IMR-90 (cell line): ENCODE results near the gene BEX3. TPM values are rescaled to one million over a fixed set of nuclear protein-coding genes. Genes with fewer than 3 reads are reported as not detected.

ENCODE experiments used
- ATAC-seq: fragments of 200-7000 bp; cut with Tn5 transposase; 2 replicates; pipeline ENCODE4 v1.9.1; 2020; ENCODE audit warnings: low read depth, mild to moderate bottlenecking, moderate library complexity
- BruUV-seq: library from RNA; stranded (reverse); fragments of 400-500 nt; replicated peaks from 2 replicates; lab custom pipeline; 2021; lab: Mats Ljungman, UMichigan
- CTCF ChIA-PET: fragments of 300-600 bp; formaldehyde crosslinking; extraction: SDS; loops from one replicate; lab custom pipeline; 2021; ENCODE audit warnings: antibody characterized with exemption; lab: Yijun Ruan, JAX
- POLR2A ChIA-PET: fragments of 300-600 bp; sonication (Branson Sonifier 250); formaldehyde crosslinking; loops from one replicate; lab custom pipeline; 2022; ENCODE audit warnings: antibody characterized with exemption; ENCODE audit not compliant: unreplicated experiment; lab: Charles Lee
- DNase-seq: peaks from one replicate; pipeline ENCODE4 v3.0.0; 2013
- H2AFZ ChIP-seq: replicated peaks from 2 replicates; pipeline ENCODE3; 2013; ENCODE audit warnings: low read length, mild to moderate bottlenecking; ENCODE audit not compliant: poor library complexity
- H2AK5ac ChIP-seq: 2 replicates; pipeline ENCODE4 v1.6.1; 2013; ENCODE audit warnings: low read depth, low read length, inconsistent platforms
- H2AK9ac ChIP-seq: replicated peaks from 2 replicates; pipeline ENCODE3; 2013; ENCODE audit warnings: mild to moderate bottlenecking, low read depth, low read length, moderate library complexity; ENCODE audit not compliant: poor library complexity
- H2BK120ac ChIP-seq: 2 replicates; pipeline ENCODE4 v1.6.1; 2013; ENCODE audit warnings: low read depth, low read length, inconsistent platforms
- H2BK15ac ChIP-seq: 3 replicates; pipeline ENCODE4 v1.6.1; 2013; ENCODE audit warnings: low read depth, low read length, inconsistent platforms
- H2BK20ac ChIP-seq: 2 replicates; pipeline ENCODE4 v1.6.1; 2013; ENCODE audit warnings: low read depth, mild to moderate bottlenecking, inconsistent platforms, low read length, moderate library complexity
- H2BK5ac ChIP-seq: 2 replicates; pipeline ENCODE4 v1.6.1; 2013; ENCODE audit warnings: mild to moderate bottlenecking, low read depth, low read length, inconsistent platforms; ENCODE audit not compliant: poor library complexity, severe bottlenecking
- H3K14ac ChIP-seq: replicated peaks from 2 replicates; pipeline ENCODE4 v1.6.1; 2013; ENCODE audit warnings: low read depth, low read length, inconsistent platforms
- H3K18ac ChIP-seq: 2 replicates; pipeline ENCODE4 v1.6.1; 2013; ENCODE audit warnings: low read depth, low read length, control low read depth
- H3K23ac ChIP-seq: 2 replicates; pipeline ENCODE4 v1.6.1; 2013; ENCODE audit warnings: low read depth, low read length, inconsistent platforms
- H3K27ac ChIP-seq: 2 replicates; pipeline ENCODE4 v1.5.1; 2013; ENCODE audit warnings: mild to moderate bottlenecking, control low read depth, low read length; ENCODE audit not compliant: insufficient read depth
- H3K27me3 ChIP-seq: 2 replicates; pipeline ENCODE4 v1.6.1; 2013; ENCODE audit warnings: low read length; ENCODE audit not compliant: control insufficient read depth, insufficient read depth
- H3K36me3 ChIP-seq: 2 replicates; pipeline ENCODE4 v1.6.1; 2013; ENCODE audit warnings: low read length, mixed read lengths; ENCODE audit not compliant: control insufficient read depth, insufficient read depth
- H3K4ac ChIP-seq: 2 replicates; pipeline ENCODE4 v1.6.1; 2013; ENCODE audit warnings: low read depth, low read length, inconsistent platforms
- H3K4me1 ChIP-seq: 2 replicates; pipeline ENCODE4 v1.6.1; 2013; ENCODE audit warnings: low read length, mixed read lengths; ENCODE audit not compliant: control insufficient read depth, insufficient read depth
- H3K4me2 ChIP-seq: 2 replicates; pipeline ENCODE4 v1.6.1; 2013; ENCODE audit warnings: low read depth, mild to moderate bottlenecking, control low read depth, low read length, moderate library complexity
- H3K4me3 ChIP-seq: 2 replicates; pipeline ENCODE4 v1.5.1; 2013; ENCODE audit warnings: low read depth, mild to moderate bottlenecking, control low read depth, low read length, moderate library complexity; ENCODE audit not compliant: insufficient read depth
- H3K56ac ChIP-seq: 2 replicates; pipeline ENCODE4 v1.6.1; 2013; ENCODE audit warnings: low read length, inconsistent platforms; ENCODE audit not compliant: insufficient read depth; ENCODE audit errors: extremely low read depth
- H3K79me1 ChIP-seq, 2 experiments: 2 replicates each; pipeline ENCODE4 v1.6.1; 2013; ENCODE audit warnings: low read length in 2 of 2, inconsistent platforms in 1 of 2, low read depth in 1 of 2
- H3K9ac ChIP-seq: 2 replicates; pipeline ENCODE4 v1.6.1; 2013; ENCODE audit warnings: low read depth, low read length, control low read depth
- H3K9me1 ChIP-seq: 2 replicates; pipeline ENCODE4 v1.6.1; 2013; ENCODE audit warnings: low read length, inconsistent platforms; ENCODE audit not compliant: insufficient read depth
- H3K9me3 ChIP-seq: 2 replicates; pipeline ENCODE4 v1.6.1; 2013; ENCODE audit warnings: low read length; ENCODE audit not compliant: control insufficient read depth, insufficient read depth
- H4K20me1 ChIP-seq: 2 replicates; pipeline ENCODE4 v1.6.1; 2013; ENCODE audit warnings: low read length, inconsistent platforms; ENCODE audit not compliant: insufficient read depth
- H4K5ac ChIP-seq: 2 replicates; pipeline ENCODE4 v1.6.1; 2013; ENCODE audit warnings: mild to moderate bottlenecking, low read depth, low read length, control low read depth
- H4K8ac ChIP-seq, 2 experiments: 2 replicates each; pipeline ENCODE4 v1.6.1; 2013; ENCODE audit warnings: low read depth in 2 of 2, low read length in 2 of 2, control low read depth in 1 of 2, inconsistent platforms in 1 of 2
- H4K91ac ChIP-seq: 2 replicates; pipeline ENCODE4 v1.6.1; 2013; ENCODE audit warnings: low read depth, low read length, inconsistent platforms; ENCODE audit not compliant: insufficient read depth
- BHLHE40 ChIP-seq: fragments of 150-350 bp; IDR thresholded peaks from 2 replicates; pipeline ENCODE4 v1.6.1; 2016; ENCODE audit warnings: mild to moderate bottlenecking, low read depth, low read length
- CEBPB ChIP-seq: IDR thresholded peaks from 2 replicates; pipeline ENCODE4 v1.6.1; 2012; ENCODE audit warnings: low read depth, low read length, improper control_type of control experiment
- CHD1 ChIP-seq: IDR thresholded peaks from 2 replicates; pipeline ENCODE4 v1.6.1; 2012; ENCODE audit warnings: low read depth, low read length, improper control_type of control experiment
- FOS ChIP-seq: fragments of 150-350 bp; IDR thresholded peaks from 2 replicates; pipeline ENCODE4 v1.6.1; 2016; ENCODE audit warnings: low read depth, low read length
- MAFK ChIP-seq: IDR thresholded peaks from 2 replicates; pipeline ENCODE4 v1.6.1; 2012; ENCODE audit warnings: low read depth, low read length, improper control_type of control experiment
- MAZ ChIP-seq: IDR thresholded peaks from 2 replicates; pipeline ENCODE4 v1.6.1; 2012; ENCODE audit warnings: low read depth, mild to moderate bottlenecking, low read length, improper control_type of control experiment, moderate library complexity, borderline replicate concordance
- MXI1 ChIP-seq: IDR thresholded peaks from 2 replicates; pipeline ENCODE4 v1.6.1; 2012; ENCODE audit warnings: low read depth, mild to moderate bottlenecking, low read length, moderate library complexity, borderline replicate concordance
- NFE2L2 ChIP-seq: fragments of 150-350 bp; IDR thresholded peaks from 2 replicates; pipeline ENCODE4 v1.6.1; 2016; ENCODE audit warnings: low read depth, mild to moderate bottlenecking, low read length
- RAD21 ChIP-seq: IDR thresholded peaks from 2 replicates; pipeline ENCODE4 v1.6.1; 2012; ENCODE audit warnings: low read length, improper control_type of control experiment
- RCOR1 ChIP-seq: IDR thresholded peaks from 2 replicates; pipeline ENCODE4 v1.6.1; 2012; ENCODE audit warnings: mild to moderate bottlenecking, low read length, improper control_type of control experiment; ENCODE audit not compliant: insufficient replicate concordance
- dilution Hi-C: fragments of 300-500 bp; cut with HindIII; formaldehyde crosslinking; loops from one replicate; pipeline ENCODE4 v1.14.3; 2018; ENCODE audit warnings: low sequenced_read_pairs; ENCODE audit not compliant: unreplicated experiment
- in situ Hi-C: fragments of 300-500 bp; cut with MboI; formaldehyde crosslinking; loops from 3 replicates; pipeline ENCODE4 v1.14.3; 2019; ENCODE audit warnings: low sequenced_read_pairs, inconsistent platforms, mixed read lengths
- intact Hi-C: fragments of 100-400 bp; cut with micrococcal nuclease; formaldehyde crosslinking; loops from 2 replicates; pipeline ENCODE4 v1.10.0; 2022
- polyA plus RNA-seq, 3 experiments: library from polyadenylated mRNA; depleted of rRNA; stranded (reverse); fragments of >200 nt; gene quantifications; 2 replicates each; pipeline ENCODE4 v1.2.3, GENCODE V29; 2012; ENCODE audit warnings: low replicate concordance in 1 of 3
- total RNA-seq: library from RNA; depleted of rRNA; stranded (reverse); fragments of >200 nt; gene quantifications from 2 replicates; pipeline ENCODE4 v1.2.3, GENCODE V29; 2012
- TF ChIP-seq, protein P1 (sequence below): fragments of 150-350 bp; IDR thresholded peaks from 2 replicates; pipeline ENCODE4 v1.6.1; 2017; ENCODE audit warnings: mild to moderate bottlenecking, antibody characterized with exemption, low read length, low read depth

The BEX3 gene
- total and polyA plus RNA-seq, 2 of the 4 experiments (the other 2 are of a cell fraction), result 114 to 409 TPM

- Histone ChIP-seq H2BK5ac (no peak overlapping the region), H2BK120ac (no peak overlapping the region), H2BK15ac (no peak overlapping the region), H3K18ac (no peak overlapping the region), H2BK20ac (no peak overlapping the region), H3K23ac (no peak overlapping the region), H3K79me1 (peaks cover 0 to 3% of the 10 kb centered on the region in 2 experiments; a peak in 1 of 4 replicates), H2AK9ac (no peak overlapping the region), H3K9me1 (no peaks in the 10 kb centered on the region), H2AFZ (no peak overlapping the region), H3K14ac (no peak overlapping the region), H3K4me2 (no peak overlapping the region), H3K4ac (no peak overlapping the region), H4K20me1 (no peaks in the 10 kb centered on the region; the same call in 1 of the 2 replicates), H2AK5ac (no peak overlapping the region), H3K36me3 (no peaks in the 10 kb centered on the region), H3K9me3 (no peaks in the 10 kb centered on the region), H4K8ac (no peak overlapping the region), H3K4me3 (no peak overlapping the region), H3K56ac (no peak overlapping the region), H3K27me3 (no peaks in the 10 kb centered on the region), H3K9ac (no peak overlapping the region), H3K27ac (no peak overlapping the region), H4K5ac (no peak overlapping the region), H4K91ac (no peak overlapping the region), H3K4me1 (peaks cover 4% of the 10 kb centered on the region)
- CTCF ChIA-PET, result no interaction called here
- BruUV-seq, result no TSS peak
- in situ Hi-C loops (no loop called here), dilution Hi-C loops (no loop called here), intact Hi-C loops (no loop called here)
- POLR2A ChIA-PET, result interaction anchor here (0.6 kb wide), 1 partner anchor 304 kb away, joined by 3 read pairs; no protein-coding TSS in a partner anchor
- DNase-seq, result no peak
- no peak for ATAC-seq
- no peak for TF ChIP-seq MXI1
- TF ChIP-seq FOS, result no peak
- TF ChIP-seq, protein P1, sequence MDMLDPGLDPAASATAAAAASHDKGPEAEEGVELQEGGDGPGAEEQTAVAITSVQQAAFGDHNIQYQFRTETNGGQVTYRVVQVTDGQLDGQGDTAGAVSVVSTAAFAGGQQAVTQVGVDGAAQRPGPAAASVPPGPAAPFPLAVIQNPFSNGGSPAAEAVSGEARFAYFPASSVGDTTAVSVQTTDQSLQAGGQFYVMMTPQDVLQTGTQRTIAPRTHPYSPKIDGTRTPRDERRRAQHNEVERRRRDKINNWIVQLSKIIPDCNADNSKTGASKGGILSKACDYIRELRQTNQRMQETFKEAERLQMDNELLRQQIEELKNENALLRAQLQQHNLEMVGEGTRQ, result no peak
- TF ChIP-seq CEBPB, result no peak
- no peak for TF ChIP-seq RAD21
- TF ChIP-seq BHLHE40, result no peak
- TF ChIP-seq RCOR1, result no peak
- no peak for TF ChIP-seq MAFK
- no peak for TF ChIP-seq CHD1
- TF ChIP-seq MAZ, result no peak
- TF ChIP-seq NFE2L2, result no peak
Observed at GRCh38 chrX:103415528-103415927, 39.2 kb downstream of the BEX3 start.
